ENCODE data around the gene LHFPL6. TPM values are rescaled to one million over a fixed set of nuclear protein-coding genes. Genes with fewer than 3 reads are reported as not detected.

The LHFPL6 gene
- total and polyA plus RNA-seq, 4 donors, result 22.7 to 115 (median 36.1) TPM

DNA sequence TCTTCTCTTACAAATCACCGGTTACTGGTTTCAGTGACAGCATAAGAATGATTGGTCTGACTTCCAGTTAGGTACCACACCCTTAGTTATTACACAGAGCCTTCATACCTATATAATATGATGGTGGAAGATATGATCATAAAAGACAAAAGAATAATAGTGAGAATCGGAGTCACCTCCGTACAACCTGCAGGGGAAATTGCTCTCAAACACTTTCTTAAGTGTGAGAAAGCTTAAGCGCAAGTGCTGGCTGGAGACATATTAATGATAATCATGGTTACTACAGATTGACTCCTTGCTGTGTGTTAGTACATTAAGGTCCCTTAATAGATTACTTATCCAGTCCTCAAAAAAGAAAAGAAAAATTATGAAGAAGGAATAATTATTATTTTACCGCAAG, 1.8 kb upstream of the LHFPL6 start:
- H3K9ac ChIP-seq (ENCODE audit: insufficient read depth in 1 of 2, low read length in 2 of 2), result no peak overlapping the region
- H3K36me3 ChIP-seq (ENCODE audit: control insufficient read depth in 4 of 4, insufficient read depth in 4 of 4, low read length in 4 of 4), result peaks cover 0 to 13% (median 0%) of the 10 kb centered on the region in 4 donors
- ATAC-seq (ENCODE audit: insufficient read depth, low FRiP score) (no peak), DNase-seq (no peak)
- 83% methylated on average over 5 of the region's 5 CpGs for WGBS, 2 donors
- H3K4me1 ChIP-seq (ENCODE audit: control insufficient read depth in 5 of 5, insufficient read depth in 5 of 5, low read length in 5 of 5), result peaks cover 0 to 30% (median 5%) of the 10 kb centered on the region in 5 donors
- H3K4me3 ChIP-seq, result no peak overlapping the region
- H3K9me3 ChIP-seq (ENCODE audit: control insufficient read depth in 4 of 4, insufficient read depth in 3 of 4, low read length in 3 of 4), result no peaks in the 10 kb centered on the region
- TF ChIP-seq, protein P1, sequence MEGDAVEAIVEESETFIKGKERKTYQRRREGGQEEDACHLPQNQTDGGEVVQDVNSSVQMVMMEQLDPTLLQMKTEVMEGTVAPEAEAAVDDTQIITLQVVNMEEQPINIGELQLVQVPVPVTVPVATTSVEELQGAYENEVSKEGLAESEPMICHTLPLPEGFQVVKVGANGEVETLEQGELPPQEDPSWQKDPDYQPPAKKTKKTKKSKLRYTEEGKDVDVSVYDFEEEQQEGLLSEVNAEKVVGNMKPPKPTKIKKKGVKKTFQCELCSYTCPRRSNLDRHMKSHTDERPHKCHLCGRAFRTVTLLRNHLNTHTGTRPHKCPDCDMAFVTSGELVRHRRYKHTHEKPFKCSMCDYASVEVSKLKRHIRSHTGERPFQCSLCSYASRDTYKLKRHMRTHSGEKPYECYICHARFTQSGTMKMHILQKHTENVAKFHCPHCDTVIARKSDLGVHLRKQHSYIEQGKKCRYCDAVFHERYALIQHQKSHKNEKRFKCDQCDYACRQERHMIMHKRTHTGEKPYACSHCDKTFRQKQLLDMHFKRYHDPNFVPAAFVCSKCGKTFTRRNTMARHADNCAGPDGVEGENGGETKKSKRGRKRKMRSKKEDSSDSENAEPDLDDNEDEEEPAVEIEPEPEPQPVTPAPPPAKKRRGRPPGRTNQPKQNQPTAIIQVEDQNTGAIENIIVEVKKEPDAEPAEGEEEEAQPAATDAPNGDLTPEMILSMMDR (IDR thresholded peaks at IDR 0.05; ENCODE audit: control extremely low read depth, extremely low read depth), result no peak
- no peaks in the 10 kb centered on the region for H3K27me3 ChIP-seq (ENCODE audit: control insufficient read depth in 3 of 3, insufficient read depth in 3 of 3, low read length in 2 of 3)
- H3K27ac ChIP-seq (ENCODE audit: low read depth in 1 of 2, low read length in 1 of 2), result no peak overlapping the region

DNA sequence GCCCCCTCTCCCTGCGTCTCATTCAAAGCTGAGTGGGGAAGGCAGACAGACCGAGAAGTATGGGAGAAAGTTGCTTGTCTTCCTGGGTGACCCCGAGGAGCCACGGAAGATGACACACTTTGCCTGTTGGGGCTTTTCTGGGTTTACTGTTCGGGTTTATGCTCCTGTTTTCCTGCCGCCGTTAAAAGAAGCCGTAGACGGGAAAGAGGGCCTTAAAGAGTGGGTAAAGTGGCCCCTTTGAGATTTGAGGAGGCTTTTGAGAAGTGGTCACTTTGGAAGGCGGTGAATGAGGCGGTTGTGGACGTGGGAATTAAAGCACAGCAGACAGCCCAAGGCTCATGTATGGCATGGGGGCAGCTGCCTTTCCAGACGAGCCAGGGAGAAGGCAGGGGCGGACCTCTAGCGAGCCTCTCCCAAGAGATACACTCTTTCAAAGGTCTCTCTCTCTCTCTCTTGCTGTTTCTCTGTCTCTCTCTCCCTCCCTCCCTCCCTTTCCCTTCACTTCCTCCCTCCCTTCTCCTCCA, 493 bp upstream of the LHFPL6 start:
- Histone ChIP-seq H3K9ac (ENCODE audit: insufficient read depth in 1 of 2, low read length in 2 of 2) (peak overlapping the region in 1 of 2 donors; percentile 80), H3K4me1 (ENCODE audit: control insufficient read depth in 5 of 5, insufficient read depth in 5 of 5, low read length in 5 of 5) (peaks cover 0 to 40% (median 5%) of the 10 kb centered on the region in 5 donors), H3K4me3 (peak overlapping the region; percentile 87), H3K27ac (ENCODE audit: low read depth in 1 of 2, low read length in 1 of 2) (peak overlapping the region; percentile 93 to 98), H3K9me3 (ENCODE audit: control insufficient read depth in 4 of 4, insufficient read depth in 3 of 4, low read length in 3 of 4) (no peaks in the 10 kb centered on the region), H3K36me3 (ENCODE audit: control insufficient read depth in 4 of 4, insufficient read depth in 4 of 4, low read length in 4 of 4) (peaks cover 0 to 13% (median 0%) of the 10 kb centered on the region in 4 donors), H3K27me3 (ENCODE audit: control insufficient read depth in 3 of 3, insufficient read depth in 3 of 3, low read length in 2 of 3) (no peaks in the 10 kb centered on the region)
- WGBS, 2 donors, result 3 to 7% methylated on average over 14 to 15 of the region's 15 CpGs
- ATAC-seq (ENCODE audit: insufficient read depth, low FRiP score), result peak; percentile 27
- TF ChIP-seq, protein P1 (IDR thresholded peaks at IDR 0.05; ENCODE audit: control extremely low read depth, extremely low read depth), result no peak
- DNase-seq, result peak in 2 of 3 donors; percentile 58 to 75

DNA sequence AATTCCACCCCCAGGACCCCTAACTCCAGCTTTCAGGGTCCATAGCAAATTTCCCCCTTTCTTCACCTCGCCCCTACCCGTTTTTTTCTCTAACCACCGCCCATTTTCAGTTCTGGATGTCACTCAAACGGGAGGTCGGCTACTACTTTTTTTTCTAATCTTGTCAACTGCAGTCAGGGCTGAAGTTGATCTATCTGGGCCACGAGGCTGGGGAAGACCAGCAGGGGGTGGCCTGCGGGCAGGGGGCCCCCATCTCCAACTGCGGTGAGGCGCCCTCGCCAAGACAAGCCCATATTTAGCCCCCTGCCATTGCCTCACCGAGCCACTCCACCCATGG, 748 bp downstream of the LHFPL6 start:
- peak overlapping the region; percentile 93 to 98 for H3K27ac ChIP-seq (ENCODE audit: low read depth in 1 of 2, low read length in 1 of 2)
- no peak for DNase-seq
- TF ChIP-seq, protein P1 (IDR thresholded peaks at IDR 0.05; ENCODE audit: control extremely low read depth, extremely low read depth), result no peak
- peaks cover 0 to 13% (median 0%) of the 10 kb centered on the region in 4 donors for H3K36me3 ChIP-seq (ENCODE audit: control insufficient read depth in 4 of 4, insufficient read depth in 4 of 4, low read length in 4 of 4)
- peaks cover 0 to 50% (median 8%) of the 10 kb centered on the region in 5 donors for H3K4me1 ChIP-seq (ENCODE audit: control insufficient read depth in 5 of 5, insufficient read depth in 5 of 5, low read length in 5 of 5)
- H3K4me3 ChIP-seq, result peak overlapping the region; percentile 87
- WGBS, 2 donors, result 0 to 1% methylated on average over 11 of the region's 11 CpGs
- no peaks in the 10 kb centered on the region for H3K27me3 ChIP-seq (ENCODE audit: control insufficient read depth in 3 of 3, insufficient read depth in 3 of 3, low read length in 2 of 3)
- H3K9me3 ChIP-seq (ENCODE audit: control insufficient read depth in 4 of 4, insufficient read depth in 3 of 4, low read length in 3 of 4), result no peaks in the 10 kb centered on the region
- peak overlapping the region; percentile 44 to 73 for H3K9ac ChIP-seq (ENCODE audit: insufficient read depth in 1 of 2, low read length in 2 of 2)
- peak; percentile 9 for ATAC-seq (ENCODE audit: insufficient read depth, low FRiP score)

DNA sequence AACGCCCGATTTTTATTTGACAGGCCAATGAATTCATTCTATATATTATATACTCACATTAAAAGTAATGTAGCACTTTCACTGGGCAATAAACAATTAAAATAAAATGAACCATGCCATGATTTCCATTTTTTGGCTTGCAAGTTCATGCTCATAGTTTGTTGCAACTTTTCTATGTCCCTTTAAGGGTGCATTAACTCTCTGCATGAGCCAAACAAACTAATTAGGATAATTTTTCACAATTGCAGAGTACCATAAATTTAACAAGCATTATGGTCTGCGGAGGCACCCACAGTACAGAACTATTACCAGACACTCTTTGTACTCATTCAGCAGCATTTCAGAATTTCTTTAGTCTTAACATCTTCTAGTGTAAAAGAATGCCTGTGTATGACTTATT, 1.4 kb downstream of the LHFPL6 start:
- DNase-seq (no peak), ATAC-seq (ENCODE audit: insufficient read depth, low FRiP score) (no peak)
- Histone ChIP-seq H3K9me3 (ENCODE audit: control insufficient read depth in 4 of 4, insufficient read depth in 3 of 4, low read length in 3 of 4) (no peaks in the 10 kb centered on the region), H3K27ac (ENCODE audit: low read depth in 1 of 2, low read length in 1 of 2) (peak overlapping the region in 1 of 2 donors; percentile 98), H3K36me3 (ENCODE audit: control insufficient read depth in 4 of 4, insufficient read depth in 4 of 4, low read length in 4 of 4) (peaks cover 0 to 15% (median 0%) of the 10 kb centered on the region in 4 donors), H3K9ac (ENCODE audit: insufficient read depth in 1 of 2, low read length in 2 of 2) (peak overlapping the region in 1 of 2 donors; percentile 73), H3K4me3 (no peak overlapping the region), H3K4me1 (ENCODE audit: control insufficient read depth in 5 of 5, insufficient read depth in 5 of 5, low read length in 5 of 5) (peaks cover 0 to 56% (median 13%) of the 10 kb centered on the region in 5 donors), H3K27me3 (ENCODE audit: control insufficient read depth in 3 of 3, insufficient read depth in 3 of 3, low read length in 2 of 3) (no peaks in the 10 kb centered on the region)
- TF ChIP-seq, protein P1 (IDR thresholded peaks at IDR 0.05; ENCODE audit: control extremely low read depth, extremely low read depth), result no peak
- 61 to 80% methylated on average over 3 of the region's 3 CpGs for WGBS, 2 donors

Data from lung (tissue), 12 donors.